NT2/D1 (cell line): Measurements from ENCODE around the gene SEC24D.

ENCODE experiments used
- DNase-seq: peaks from one replicate; pipeline ENCODE4 v3.0.0-alpha.2; 2011; ENCODE audit warnings: low read depth, low spot score
- H3K27me3 ChIP-seq: 2 replicates; pipeline ENCODE4 v1.6.0; 2011; ENCODE audit warnings: mild to moderate bottlenecking; ENCODE audit not compliant: insufficient read length, insufficient read depth
- H3K36me3 ChIP-seq: 2 replicates; pipeline ENCODE4 v1.6.1; 2011; ENCODE audit warnings: mild to moderate bottlenecking, low read length, mixed read lengths; ENCODE audit not compliant: insufficient read depth, insufficient read length
- H3K4me1 ChIP-seq: 2 replicates; pipeline ENCODE4 v1.5.1; 2011; ENCODE audit not compliant: insufficient read depth, insufficient read length
- H3K4me3 ChIP-seq: 2 replicates; pipeline ENCODE4 v1.5.1; 2011; ENCODE audit warnings: low read depth; ENCODE audit not compliant: insufficient read length
- H3K9ac ChIP-seq: 2 replicates; pipeline ENCODE4 v1.6.0; 2011; ENCODE audit warnings: low read depth; ENCODE audit not compliant: insufficient read length
- H3K9me3 ChIP-seq: 2 replicates; pipeline ENCODE4 v1.5.1; 2011; ENCODE audit warnings: mild to moderate bottlenecking, low read length; ENCODE audit not compliant: insufficient read depth
- SUZ12 ChIP-seq: IDR thresholded peaks from 2 replicates; pipeline ENCODE4 v1.6.1; 2011; ENCODE audit not compliant: insufficient read length, insufficient read depth; ENCODE audit errors: extremely low read depth
- YY1 ChIP-seq: IDR thresholded peaks from 2 replicates; pipeline ENCODE4 v1.6.1; 2011; ENCODE audit not compliant: insufficient read length, insufficient read depth
- ZNF274 ChIP-seq: IDR thresholded peaks from 2 replicates; pipeline ENCODE4 v1.6.1; 2011; ENCODE audit warnings: mild to moderate bottlenecking, low read depth, low read length

The SEC24D gene

GRCh38 chr4:118833192-118833820 lies 2.6 kb downstream of the SEC24D start:
- no peaks in the 10 kb centered on the region for H3K9me3 ChIP-seq
- no peaks in the 10 kb centered on the region for H3K27me3 ChIP-seq
- DNase-seq: no peak
- peaks cover 35% of the 10 kb centered on the region for H3K36me3 ChIP-seq
- H3K4me3 ChIP-seq: no peak overlapping the region
- TF ChIP-seq ZNF274 (no peak), YY1 (no peak), SUZ12 (no peak)
- H3K9ac ChIP-seq: no peak overlapping the region
- H3K4me1 ChIP-seq: no peaks in the 10 kb centered on the region

DNA sequence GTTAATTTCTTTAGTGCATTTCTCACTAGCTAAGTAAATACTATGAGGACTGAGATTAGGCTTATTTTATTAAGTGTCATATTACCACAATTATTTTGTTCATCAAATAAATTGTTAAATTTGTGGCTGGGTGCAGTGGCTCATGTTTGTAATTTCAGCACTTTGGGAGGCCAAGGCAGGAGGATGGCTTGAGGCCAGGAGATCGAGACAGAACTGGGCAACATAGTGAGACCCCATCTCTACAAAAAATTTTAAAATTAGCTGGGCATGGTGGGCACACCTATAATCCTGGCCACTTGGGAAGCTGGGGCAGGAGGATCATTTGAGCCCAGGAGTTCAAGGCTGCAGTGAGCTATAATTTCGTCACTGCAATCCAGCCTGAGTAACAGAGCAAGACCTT lies 6.8 kb downstream of the SEC24D start:
- Histone ChIP-seq H3K36me3 (peaks cover 60% of the 10 kb centered on the region), H3K4me1 (no peaks in the 10 kb centered on the region), H3K9me3 (no peaks in the 10 kb centered on the region), H3K9ac (no peak overlapping the region), H3K4me3 (no peak overlapping the region), H3K27me3 (no peaks in the 10 kb centered on the region)
- TF ChIP-seq SUZ12 (no peak), YY1 (no peak), ZNF274 (no peak)
- no peak for DNase-seq

DNA sequence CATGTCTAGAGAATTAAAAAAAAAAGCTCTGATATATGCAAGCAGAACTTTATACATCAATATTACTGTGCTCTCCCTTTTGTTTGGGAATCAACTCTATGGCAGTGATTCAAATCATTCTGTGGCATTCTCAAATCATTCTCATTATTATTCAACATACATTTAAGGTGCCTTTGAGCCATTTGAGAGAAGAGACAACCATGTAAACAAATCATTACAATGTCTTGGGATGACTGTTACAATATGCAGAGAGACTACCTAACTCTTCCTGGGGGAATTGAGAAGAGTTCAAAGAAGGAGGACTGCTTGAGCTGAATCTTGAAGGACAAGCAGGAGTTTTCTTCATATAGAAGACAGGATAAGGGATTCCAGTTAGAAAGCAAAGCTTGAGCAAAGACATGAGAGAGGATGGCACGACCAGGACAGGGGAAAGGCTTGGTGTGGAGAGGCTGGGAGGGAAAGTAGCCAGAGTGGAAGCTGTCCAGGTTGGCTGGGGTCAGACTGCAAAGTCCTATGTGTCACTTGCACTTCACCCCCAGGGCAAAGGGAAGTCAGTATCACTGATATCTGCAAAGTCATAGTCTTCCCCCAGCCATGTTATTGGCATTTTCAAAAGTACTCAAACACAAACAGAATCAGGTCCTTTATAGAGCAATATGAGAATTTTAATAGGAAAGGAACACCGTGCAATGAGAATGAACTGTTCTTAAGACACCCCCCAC lies 9.0 kb downstream of the SEC24D start:
- H3K9ac ChIP-seq: no peak overlapping the region
- DNase-seq: no peak

GRCh38 chr4:118825799-118826198 lies 10.1 kb downstream of the SEC24D start:
- Histone ChIP-seq H3K9me3 (no peaks in the 10 kb centered on the region), H3K4me3 (no peak overlapping the region), H3K9ac (no peak overlapping the region), H3K27me3 (no peaks in the 10 kb centered on the region), H3K36me3 (peaks cover 62% of the 10 kb centered on the region), H3K4me1 (no peaks in the 10 kb centered on the region)
- TF ChIP-seq ZNF274: no peak
- TF ChIP-seq YY1: no peak
- no peak for TF ChIP-seq SUZ12
- no peak for DNase-seq

More for the DNA sequence above, 9.0 kb downstream of the SEC24D start:
- Histone ChIP-seq H3K4me1 (no peaks in the 10 kb centered on the region), H3K4me3 (no peak overlapping the region), H3K9me3 (no peaks in the 10 kb centered on the region), H3K36me3 (peaks cover 62% of the 10 kb centered on the region), H3K27me3 (no peaks in the 10 kb centered on the region)
- TF ChIP-seq SUZ12 (no peak), ZNF274 (no peak), YY1 (no peak)

DNA sequence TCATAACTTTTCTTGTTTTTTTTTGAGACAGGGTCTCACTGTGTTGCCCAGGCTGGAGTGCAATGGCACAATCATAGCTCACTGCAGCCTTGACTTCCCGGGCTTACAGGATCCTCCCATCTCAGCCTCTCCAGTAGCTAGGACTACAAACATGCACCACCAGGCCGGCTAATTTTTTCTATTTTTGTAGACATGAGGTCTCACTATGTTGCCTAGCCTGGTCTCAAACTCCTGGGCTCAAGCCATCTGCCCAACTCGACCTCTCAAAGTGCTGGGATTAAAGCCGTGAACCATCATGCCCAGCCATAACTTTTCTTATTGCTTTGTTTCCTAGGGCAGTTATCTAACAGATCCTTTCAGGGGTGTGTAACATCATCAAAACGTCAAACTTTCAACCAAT lies 11.8 kb downstream of the SEC24D start:
- no peaks in the 10 kb centered on the region for H3K27me3 ChIP-seq
- peaks cover 58% of the 10 kb centered on the region for H3K36me3 ChIP-seq
- no peak overlapping the region for H3K9ac ChIP-seq
- no peak overlapping the region for H3K4me3 ChIP-seq
- H3K9me3 ChIP-seq: no peaks in the 10 kb centered on the region
- DNase-seq: no peak
- no peaks in the 10 kb centered on the region for H3K4me1 ChIP-seq
- TF ChIP-seq YY1 (no peak), ZNF274 (no peak), SUZ12 (no peak)

DNA sequence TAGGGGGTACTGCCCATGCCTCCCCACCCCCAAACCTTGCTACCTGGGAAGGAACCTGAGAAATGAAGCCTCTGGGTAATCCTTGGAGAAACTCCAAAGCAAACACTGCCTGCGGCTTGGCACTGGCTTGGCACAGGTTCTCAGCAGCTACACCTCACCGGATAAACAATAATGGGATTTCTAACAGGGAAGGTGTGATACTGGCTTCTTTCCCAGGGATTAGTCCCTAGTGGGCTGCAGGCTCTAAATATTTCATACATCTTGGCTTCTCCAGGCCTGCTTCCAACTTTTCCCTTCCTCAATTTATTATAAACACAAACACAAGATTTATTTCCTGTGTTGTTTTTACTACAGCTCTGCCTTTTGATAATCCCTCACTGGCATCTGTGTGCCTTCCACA lies 12.5 kb downstream of the SEC24D start:
- TF ChIP-seq SUZ12: no peak
- DNase-seq: no peak
- Histone ChIP-seq H3K36me3 (peaks cover 53% of the 10 kb centered on the region), H3K27me3 (no peaks in the 10 kb centered on the region), H3K4me1 (no peaks in the 10 kb centered on the region), H3K9me3 (no peaks in the 10 kb centered on the region), H3K4me3 (no peak overlapping the region), H3K9ac (no peak overlapping the region)

GRCh38 chr4:118821590-118822293 lies 14.2 kb downstream of the SEC24D start:
- TF ChIP-seq ZNF274: no peak
- TF ChIP-seq YY1: no peak
- TF ChIP-seq SUZ12: no peak
- H3K27me3 ChIP-seq: no peaks in the 10 kb centered on the region
- no peaks in the 10 kb centered on the region for H3K9me3 ChIP-seq
- no peak overlapping the region for H3K9ac ChIP-seq
- H3K4me1 ChIP-seq: no peaks in the 10 kb centered on the region
- DNase-seq: no peak
- H3K4me3 ChIP-seq: no peak overlapping the region
- peaks cover 42% of the 10 kb centered on the region for H3K36me3 ChIP-seq
